HepG2 (cell line): ENCODE results near the gene NOX3. TPM values are rescaled to one million over a fixed set of nuclear protein-coding genes. Genes with fewer than 3 reads are reported as not detected.

Source experiments
- ELF4 ChIP-seq: sonication (generic); formaldehyde crosslinking; IDR thresholded peaks from 2 replicates; pipeline ENCODE4 v1.5.0; 2020; ENCODE audit warnings: missing genetic modification reagents, mild to moderate bottlenecking, moderate library complexity, borderline replicate concordance
- EZH2 ChIP-seq: conservative IDR thresholded peaks from 2 replicates; pipeline ENCODE4 v1.6.1; 2012; ENCODE audit warnings: mild to moderate bottlenecking, low read depth, low read length, moderate library complexity
- HNF4A ChIP-seq: sonication (generic); formaldehyde crosslinking; IDR thresholded peaks from 2 replicates; pipeline ENCODE4 v1.4.0; 2020; ENCODE audit warnings: missing genetic modification reagents
- KLF12 ChIP-seq: sonication (generic); formaldehyde crosslinking; IDR thresholded peaks from 2 replicates; pipeline ENCODE4 v1.4.0; 2020; ENCODE audit warnings: missing genetic modification reagents, borderline replicate concordance
- MEIS1 ChIP-seq: sonication (generic); formaldehyde crosslinking; IDR thresholded peaks from 2 replicates; pipeline ENCODE4 v1.9.0; 2021; ENCODE audit warnings: mild to moderate bottlenecking, missing genetic modification reagents, moderate library complexity, borderline replicate concordance
- MTF2 ChIP-seq: sonication (generic); formaldehyde crosslinking; IDR thresholded peaks from 2 replicates; pipeline ENCODE4 v1.5.0; 2020; ENCODE audit warnings: missing genetic modification reagents, borderline replicate concordance
- NR2F2 ChIP-seq: IDR thresholded peaks from 2 replicates; pipeline ENCODE4 v1.6.1; 2012; ENCODE audit warnings: low read depth, inconsistent platforms, borderline replicate concordance
- PAWR ChIP-seq: sonication (generic); formaldehyde crosslinking; IDR thresholded peaks from 2 replicates; pipeline ENCODE4 v1.4.0; 2020; ENCODE audit warnings: missing genetic modification reagents, mild to moderate bottlenecking, borderline replicate concordance
- POGZ ChIP-seq: sonication (generic); formaldehyde crosslinking; IDR thresholded peaks from 2 replicates; pipeline ENCODE4 v1.4.0; 2020; ENCODE audit warnings: mild to moderate bottlenecking, missing genetic modification reagents
- SNRNP70 ChIP-seq: fragments of 200-400 bp; formaldehyde crosslinking; IDR thresholded peaks from 2 replicates; pipeline ENCODE4 v1.6.1; 2017; ENCODE audit warnings: mild to moderate bottlenecking, low read depth, low read length, moderate library complexity
- SRSF4 ChIP-seq: fragments of 200-400 bp; formaldehyde crosslinking; IDR thresholded peaks from one replicate; pipeline ENCODE4 v1.6.1; 2018; ENCODE audit warnings: mild to moderate bottlenecking, low read depth, low read length, moderate library complexity; ENCODE audit not compliant: poor library complexity, severe bottlenecking
- SUZ12 ChIP-seq: fragments of 150-350 bp; IDR thresholded peaks from 2 replicates; pipeline ENCODE4 v1.6.1; 2014; ENCODE audit warnings: low read depth, low read length
- YY1 ChIP-seq: IDR thresholded peaks from 2 replicates; pipeline ENCODE4 v1.6.1; 2011; ENCODE audit warnings: low read length, low read depth, moderate library complexity, mild to moderate bottlenecking; ENCODE audit not compliant: insufficient read depth, insufficient replicate concordance
- ZNF589 ChIP-seq: sonication (generic); formaldehyde crosslinking; conservative IDR thresholded peaks from 2 replicates; pipeline ENCODE4 v1.8.0; 2022; ENCODE audit warnings: mild to moderate bottlenecking, moderate library complexity, missing genetic modification reagents
- ZNF678 ChIP-seq: sonication (generic); formaldehyde crosslinking; IDR thresholded peaks from 2 replicates; pipeline ENCODE4 v1.4.0; 2020; ENCODE audit warnings: mild to moderate bottlenecking, missing genetic modification reagents
- ZNF788 ChIP-seq: sonication (generic); formaldehyde crosslinking; IDR thresholded peaks from 2 replicates; pipeline ENCODE4 v1.5.0; 2020; ENCODE audit warnings: mild to moderate bottlenecking, missing genetic modification reagents, borderline replicate concordance
- ZSCAN30 ChIP-seq: sonication (generic); formaldehyde crosslinking; IDR thresholded peaks from 2 replicates; pipeline ENCODE4 v1.5.0; 2020; ENCODE audit warnings: mild to moderate bottlenecking, missing genetic modification reagents
- ZSCAN9 ChIP-seq: IDR thresholded peaks from 2 replicates; pipeline ENCODE4 v1.6.1; 2016; ENCODE audit warnings: borderline replicate concordance
- polyA plus RNA-seq, 8 experiments: library from polyadenylated mRNA; depleted of rRNA in 3 of 8; stranded (reverse) in 7 of 8; unstranded in 1 of 8; fragments of >200 nt; fragmentation: Illumina TruSeq in 4 of 8; extraction: Trizol in 4 of 8; gene quantifications; 2 replicates each; pipeline versions ENCODE4 v1.2.1 to v1.2.3, GENCODE V29; 2011 to 2016; ENCODE audit warnings: low read depth in 4 of 8, missing spikeins in 1 of 8, mixed read lengths in 1 of 8; ENCODE audit not compliant: insufficient read depth in 1 of 8
- total RNA-seq, 5 experiments: library from RNA; depleted of rRNA; stranded (reverse); fragments of >200 nt; fragmentation: Illumina TruSeq; extraction: Trizol; gene quantifications; 2 replicates each; pipeline ENCODE4 v1.2.3, GENCODE V29; 2016; ENCODE audit warnings: low read depth in 1 of 5
- TF ChIP-seq, protein P1 (sequence below): sonication (generic); formaldehyde crosslinking; IDR thresholded peaks from 2 replicates; pipeline ENCODE4 v1.5.1; 2020; ENCODE audit warnings: mild to moderate bottlenecking, missing genetic modification reagents, moderate library complexity
- TF ChIP-seq, protein P2 (sequence below): sonication (generic); formaldehyde crosslinking; IDR thresholded peaks from 2 replicates; pipeline ENCODE4 v1.8.1; 2023; ENCODE audit warnings: missing genetic modification reagents, inconsistent platforms, borderline replicate concordance
- TF ChIP-seq, protein P3 (sequence below): IDR thresholded peaks from 2 replicates; pipeline ENCODE4 v1.6.1; 2016; ENCODE audit warnings: missing genetic modification reagents, missing compliant biosample characterization
- TF ChIP-seq, protein P4 (sequence below): sonication (generic); formaldehyde crosslinking; IDR thresholded peaks from 2 replicates; pipeline ENCODE4 v1.4.0; 2020; ENCODE audit warnings: missing genetic modification reagents

Gene NOX3
- total and polyA plus RNA-seq, 2 of the 13 experiments (the other 11 are each of a cell fraction or from before 2014, with no cell fraction given): 0.09 to 0.18 TPM

DNA sequence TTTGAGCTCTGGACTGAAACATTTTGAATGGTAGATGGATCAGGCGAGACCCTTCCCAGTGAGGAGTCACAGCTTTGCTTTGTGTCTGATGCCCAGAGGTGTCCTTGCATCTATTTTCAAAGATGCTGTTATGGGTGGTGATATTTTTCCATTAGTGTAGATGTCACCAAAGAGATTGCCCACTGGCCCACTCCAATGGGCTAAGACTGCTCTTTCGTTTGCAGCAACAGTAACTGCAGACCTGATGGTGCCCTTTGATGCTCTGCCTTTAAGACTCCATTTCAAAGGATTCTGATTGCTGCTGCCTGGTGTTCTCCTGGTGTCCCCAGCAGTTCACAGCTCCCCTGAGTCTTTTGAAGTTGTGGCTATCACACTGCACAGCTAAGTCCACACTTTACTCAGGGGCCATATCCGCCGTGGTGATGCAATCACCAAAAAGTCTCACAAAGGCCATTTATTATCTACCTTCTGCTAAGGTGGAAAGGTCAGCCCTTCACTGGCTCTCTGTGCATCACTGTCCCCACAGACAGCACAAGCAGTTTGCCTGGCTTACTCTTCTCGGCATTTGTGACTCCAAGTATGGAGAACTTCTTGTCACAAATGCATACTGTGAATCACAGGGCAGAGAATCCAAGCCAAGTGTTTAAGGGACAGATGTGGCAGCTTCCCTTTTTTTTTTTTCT lies 56.4 kb downstream of the NOX3 start (continued):
- TF ChIP-seq PAWR (CRISPR knock-in tag) (no peak), HNF4A (CRISPR knock-in tag) (peak; percentile 99), NR2F2 (peak; percentile 99), ELF4 (CRISPR knock-in tag) (0 out of 2 replicates have a peak, but pooled peaks have one; percentile 32), MTF2 (CRISPR knock-in tag) (no peak; the same call in 1 of the 2 replicates), SNRNP70 (no peak), SUZ12 (no peak), ZSCAN30 (CRISPR knock-in tag) (no peak), EZH2 (no peak), YY1 (peak; percentile 79), ZNF788 (peak; percentile 99), ZSCAN9 (CRISPR knock-in tag) (peak; percentile 98), ZNF589 (CRISPR knock-in tag) (peak; percentile 78; the same call in 1 of the 2 replicates), MEIS1 (CRISPR knock-in tag) (peak; percentile 94; the same call in 1 of the 2 replicates), SRSF4 (no peak), KLF12 (peak; percentile 33; the same call in 1 of the 2 replicates), ZNF678 (CRISPR knock-in tag) (0 out of 2 replicates have a peak, but pooled peaks have one; percentile 45), POGZ (CRISPR knock-in tag) (peak; percentile 99)
- TF ChIP-seq, protein P1, sequence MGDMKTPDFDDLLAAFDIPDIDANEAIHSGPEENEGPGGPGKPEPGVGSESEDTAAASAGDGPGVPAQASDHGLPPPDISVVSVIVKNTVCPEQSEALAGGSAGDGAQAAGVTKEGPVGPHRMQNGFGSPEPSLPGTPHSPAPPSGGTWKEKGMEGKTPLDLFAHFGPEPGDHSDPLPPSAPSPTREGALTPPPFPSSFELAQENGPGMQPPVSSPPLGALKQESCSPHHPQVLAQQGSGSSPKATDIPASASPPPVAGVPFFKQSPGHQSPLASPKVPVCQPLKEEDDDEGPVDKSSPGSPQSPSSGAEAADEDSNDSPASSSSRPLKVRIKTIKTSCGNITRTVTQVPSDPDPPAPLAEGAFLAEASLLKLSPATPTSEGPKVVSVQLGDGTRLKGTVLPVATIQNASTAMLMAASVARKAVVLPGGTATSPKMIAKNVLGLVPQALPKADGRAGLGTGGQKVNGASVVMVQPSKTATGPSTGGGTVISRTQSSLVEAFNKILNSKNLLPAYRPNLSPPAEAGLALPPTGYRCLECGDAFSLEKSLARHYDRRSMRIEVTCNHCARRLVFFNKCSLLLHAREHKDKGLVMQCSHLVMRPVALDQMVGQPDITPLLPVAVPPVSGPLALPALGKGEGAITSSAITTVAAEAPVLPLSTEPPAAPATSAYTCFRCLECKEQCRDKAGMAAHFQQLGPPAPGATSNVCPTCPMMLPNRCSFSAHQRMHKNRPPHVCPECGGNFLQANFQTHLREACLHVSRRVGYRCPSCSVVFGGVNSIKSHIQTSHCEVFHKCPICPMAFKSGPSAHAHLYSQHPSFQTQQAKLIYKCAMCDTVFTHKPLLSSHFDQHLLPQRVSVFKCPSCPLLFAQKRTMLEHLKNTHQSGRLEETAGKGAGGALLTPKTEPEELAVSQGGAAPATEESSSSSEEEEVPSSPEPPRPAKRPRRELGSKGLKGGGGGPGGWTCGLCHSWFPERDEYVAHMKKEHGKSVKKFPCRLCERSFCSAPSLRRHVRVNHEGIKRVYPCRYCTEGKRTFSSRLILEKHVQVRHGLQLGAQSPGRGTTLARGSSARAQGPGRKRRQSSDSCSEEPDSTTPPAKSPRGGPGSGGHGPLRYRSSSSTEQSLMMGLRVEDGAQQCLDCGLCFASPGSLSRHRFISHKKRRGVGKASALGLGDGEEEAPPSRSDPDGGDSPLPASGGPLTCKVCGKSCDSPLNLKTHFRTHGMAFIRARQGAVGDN (CRISPR knock-in tag): peak; percentile 56
- TF ChIP-seq, protein P2, sequence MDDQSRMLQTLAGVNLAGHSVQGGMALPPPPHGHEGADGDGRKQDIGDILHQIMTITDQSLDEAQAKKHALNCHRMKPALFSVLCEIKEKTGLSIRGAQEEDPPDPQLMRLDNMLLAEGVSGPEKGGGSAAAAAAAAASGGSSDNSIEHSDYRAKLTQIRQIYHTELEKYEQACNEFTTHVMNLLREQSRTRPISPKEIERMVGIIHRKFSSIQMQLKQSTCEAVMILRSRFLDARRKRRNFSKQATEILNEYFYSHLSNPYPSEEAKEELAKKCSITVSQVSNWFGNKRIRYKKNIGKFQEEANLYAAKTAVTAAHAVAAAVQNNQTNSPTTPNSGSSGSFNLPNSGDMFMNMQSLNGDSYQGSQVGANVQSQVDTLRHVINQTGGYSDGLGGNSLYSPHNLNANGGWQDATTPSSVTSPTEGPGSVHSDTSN: no peak
- TF ChIP-seq, protein P3, sequence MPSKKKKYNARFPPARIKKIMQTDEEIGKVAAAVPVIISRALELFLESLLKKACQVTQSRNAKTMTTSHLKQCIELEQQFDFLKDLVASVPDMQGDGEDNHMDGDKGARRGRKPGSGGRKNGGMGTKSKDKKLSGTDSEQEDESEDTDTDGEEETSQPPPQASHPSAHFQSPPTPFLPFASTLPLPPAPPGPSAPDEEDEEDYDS (CRISPR knock-in tag): peak; percentile 91
- TF ChIP-seq, protein P4, sequence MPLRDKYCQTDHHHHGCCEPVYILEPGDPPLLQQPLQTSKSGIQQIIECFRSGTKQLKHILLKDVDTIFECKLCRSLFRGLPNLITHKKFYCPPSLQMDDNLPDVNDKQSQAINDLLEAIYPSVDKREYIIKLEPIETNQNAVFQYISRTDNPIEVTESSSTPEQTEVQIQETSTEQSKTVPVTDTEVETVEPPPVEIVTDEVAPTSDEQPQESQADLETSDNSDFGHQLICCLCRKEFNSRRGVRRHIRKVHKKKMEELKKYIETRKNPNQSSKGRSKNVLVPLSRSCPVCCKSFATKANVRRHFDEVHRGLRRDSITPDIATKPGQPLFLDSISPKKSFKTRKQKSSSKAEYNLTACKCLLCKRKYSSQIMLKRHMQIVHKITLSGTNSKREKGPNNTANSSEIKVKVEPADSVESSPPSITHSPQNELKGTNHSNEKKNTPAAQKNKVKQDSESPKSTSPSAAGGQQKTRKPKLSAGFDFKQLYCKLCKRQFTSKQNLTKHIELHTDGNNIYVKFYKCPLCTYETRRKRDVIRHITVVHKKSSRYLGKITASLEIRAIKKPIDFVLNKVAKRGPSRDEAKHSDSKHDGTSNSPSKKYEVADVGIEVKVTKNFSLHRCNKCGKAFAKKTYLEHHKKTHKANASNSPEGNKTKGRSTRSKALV (CRISPR knock-in tag): peak; percentile 75; the same call in 1 of the 2 replicates
